Esophagus squamous epithelium (tissue), 5 donors: ENCODE data around the gene BMP7. TPM values are rescaled to one million over a fixed set of nuclear protein-coding genes. Genes with fewer than 3 reads are reported as not detected.
A peak's percentile ranks its signal among the peaks of the same experiment; 100 is the strongest.

ENCODE experiments used
- DNase-seq: peaks from one replicate; lab custom pipeline; 2025; lab: John Stamatoyannopoulos, UW
- H3K27ac ChIP-seq, 4 donors: fragments of 200-600 bp; sonication (generic); one replicate each; pipeline ENCODE4 v1.5.1; 2016 to 2019; ENCODE audit warnings: mild to moderate bottlenecking in 1 of 4
- H3K27me3 ChIP-seq, 4 donors: fragments of 200-600 bp; sonication (generic); 1 replicate in 3 of 4; 2 replicates in 1 of 4; pipeline versions ENCODE4 v1.5.1 to v1.6.0; 2017 to 2021; ENCODE audit warnings: antibody characterized with exemption in 1 of 4
- H3K36me3 ChIP-seq, 3 donors: fragments of 200-600 bp; sonication (generic); one replicate each; pipeline ENCODE4 v1.5.1; 2016 to 2019
- H3K4me1 ChIP-seq, 3 donors: fragments of 200-600 bp; sonication (generic); one replicate each; pipeline ENCODE4 v1.5.1; 2017 to 2019
- H3K4me3 ChIP-seq, 4 donors: fragments of 200-600 bp; sonication (generic); 1 replicate in 3 of 4; 2 replicates in 1 of 4; pipeline ENCODE4 v1.5.1; 2016 to 2019; ENCODE audit warnings: mild to moderate bottlenecking in 2 of 4, moderate library complexity in 1 of 4
- H3K9me3 ChIP-seq, 3 donors: fragments of 200-600 bp; sonication (generic); one replicate each; pipeline ENCODE4 v1.5.1; 2016 to 2019
- CTCF ChIP-seq, 6 experiments: fragments of 450-650 bp in 4 of 6; fragments of 200-600 bp in 2 of 6; sonication (generic) in 2 of 6; IDR thresholded peaks; one replicate each; pipeline ENCODE4 v1.5.1; 2016 to 2019; ENCODE audit warnings: antibody characterized with exemption in 6 of 6, mild to moderate bottlenecking in 4 of 6, moderate library complexity in 4 of 6
- POLR2A ChIP-seq, 4 donors: fragments of 450-650 bp; IDR thresholded peaks; one replicate each; pipeline ENCODE4 v1.6.1; 2017; ENCODE audit warnings: antibody characterized with exemption in 4 of 4, mild to moderate bottlenecking in 4 of 4, moderate library complexity in 3 of 4
- WGBS, 2 donors: methylation state at CpG; one replicate each; pipeline ENCODE4 v1.1.5; 2018; 5-methylcytosine and 5-hydroxymethylcytosine counted together
- intact Hi-C: fragments of 100-400 bp; cut with DNase I; formaldehyde crosslinking; loops from one replicate; pipeline ENCODE4 v1.15.0; 2022
- total RNA-seq, 4 donors: library from RNA; depleted of rRNA; stranded (reverse); fragments of >200 nt; gene quantifications; one replicate each; pipeline ENCODE4 v1.1.0, GENCODE V29; 2016
- donor health status: DM: yes; HTN: yes; CAD: no.

Gene BMP7
- total RNA-seq, 4 donors from 2014 or later, result 21.8 to 59.8 (median 35.1) TPM

- WGBS, 2 donors, result 94 to 95% methylated on average over 3 of the region's 3 CpGs
Observed at GRCh38 chr20:57249772-57250171, 16.7 kb downstream of the BMP7 start.

GRCh38 chr20:57249073-57249472 lies 17.4 kb downstream of the BMP7 start:
- 91 to 98% methylated on average over 4 to 5 of the region's 5 CpGs for WGBS, 2 donors
- intact Hi-C loops, result no loop called here

More at GRCh38 chr20:57249772-57250171, 16.7 kb downstream of the BMP7 start:
- Histone ChIP-seq H3K4me3 (no peak overlapping the region), H3K4me1 (peaks cover 0 to 41% (median 4%) of the 10 kb centered on the region in 3 donors), H3K9me3 (no peaks in the 10 kb centered on the region), H3K36me3 (no peaks in the 10 kb centered on the region), H3K27ac (no peak overlapping the region), H3K27me3 (peaks cover 0 to 13% (median 0%) of the 10 kb centered on the region in 4 donors)
- no peak for DNase-seq
- TF ChIP-seq POLR2A (IDR thresholded peaks at IDR 0.05), result no peak
- TF ChIP-seq CTCF (IDR thresholded peaks at IDR 0.05), result no peak
- intact Hi-C loops, result no loop called here

GRCh38 chr20:57248132-57248797 lies 18.2 kb downstream of the BMP7 start:
- intact Hi-C loops, result no loop called here
- TF ChIP-seq POLR2A (IDR thresholded peaks at IDR 0.05) (no peak), CTCF (IDR thresholded peaks at IDR 0.05) (no peak)
- no peak for DNase-seq
- peaks cover 8 to 56% (median 13%) of the 10 kb centered on the region in 3 donors for H3K4me1 ChIP-seq
- peak overlapping the region in 1 of 4 donors; percentile 59 for H3K27ac ChIP-seq
- H3K9me3 ChIP-seq, result no peaks in the 10 kb centered on the region
- H3K27me3 ChIP-seq, result peaks cover 0 to 5% (median 0%) of the 10 kb centered on the region in 4 donors
- H3K36me3 ChIP-seq, result no peaks in the 10 kb centered on the region
- WGBS, 2 donors, result 46 to 54% methylated on average over 4 of the region's 4 CpGs
- H3K4me3 ChIP-seq, result no peak overlapping the region

More at GRCh38 chr20:57249073-57249472, 17.4 kb downstream of the BMP7 start:
- Histone ChIP-seq H3K4me1 (peaks cover 7 to 48% (median 11%) of the 10 kb centered on the region in 3 donors), H3K27me3 (peaks cover 0 to 6% (median 0%) of the 10 kb centered on the region in 4 donors), H3K4me3 (no peak overlapping the region), H3K9me3 (no peaks in the 10 kb centered on the region), H3K36me3 (no peaks in the 10 kb centered on the region), H3K27ac (no peak overlapping the region)
- no peak for DNase-seq
- no peak for TF ChIP-seq CTCF (IDR thresholded peaks at IDR 0.05)
- no peak for TF ChIP-seq POLR2A (IDR thresholded peaks at IDR 0.05)

GRCh38 chr20:57247292-57247965 lies 19.0 kb downstream of the BMP7 start:
- DNase-seq, result no peak
- Histone ChIP-seq H3K4me3 (no peak overlapping the region), H3K9me3 (no peaks in the 10 kb centered on the region), H3K4me1 (peaks cover 8 to 64% (median 18%) of the 10 kb centered on the region in 3 donors), H3K27ac (peak overlapping the region in 2 of 4 donors; percentile 34 to 59), H3K36me3 (no peaks in the 10 kb centered on the region), H3K27me3 (peaks cover 0 to 5% (median 0%) of the 10 kb centered on the region in 4 donors)
- intact Hi-C loops, result no loop called here
- no peak for TF ChIP-seq POLR2A (IDR thresholded peaks at IDR 0.05)
- TF ChIP-seq CTCF (IDR thresholded peaks at IDR 0.05), result no peak
- WGBS, 2 donors, result 43 to 59% methylated on average over 8 of the region's 8 CpGs

GRCh38 chr20:57245997-57246396 lies 20.4 kb downstream of the BMP7 start:
- WGBS, 2 donors, result 92 to 96% methylated on average over 5 of the region's 5 CpGs
- intact Hi-C loops, result no loop called here
- H3K9me3 ChIP-seq, result no peaks in the 10 kb centered on the region

More at GRCh38 chr20:57245997-57246396, 20.4 kb downstream of the BMP7 start:
- peaks cover 0 to 4% (median 0%) of the 10 kb centered on the region in 4 donors for H3K27me3 ChIP-seq
- no peak overlapping the region for H3K4me3 ChIP-seq
- no peak overlapping the region for H3K27ac ChIP-seq
- TF ChIP-seq CTCF (IDR thresholded peaks at IDR 0.05) (no peak), POLR2A (IDR thresholded peaks at IDR 0.05) (no peak)
- no peaks in the 10 kb centered on the region for H3K36me3 ChIP-seq
- H3K4me1 ChIP-seq, result peaks cover 8 to 68% (median 18%) of the 10 kb centered on the region in 3 donors
- no peak for DNase-seq
